ENCODE measurements around the gene RPL41.

DNA sequence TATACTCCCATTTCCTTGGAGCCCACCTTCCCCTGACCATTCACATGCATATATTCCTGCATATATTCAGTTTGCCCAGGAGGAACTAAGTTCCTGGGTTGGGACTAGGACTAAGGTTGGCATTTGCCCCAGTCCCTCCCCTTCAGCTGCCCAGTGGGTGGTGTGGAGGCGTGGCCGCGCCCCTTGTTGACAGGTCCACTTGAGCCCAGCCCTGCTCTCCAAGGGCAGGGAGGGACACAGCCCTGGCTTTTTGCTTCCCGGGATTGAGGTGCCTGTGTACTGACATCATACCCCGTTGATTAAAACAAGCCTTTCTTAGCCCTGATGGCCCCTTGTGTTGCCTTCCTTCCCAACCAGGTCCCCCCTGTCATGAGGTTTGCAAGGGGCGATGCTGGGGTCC lies 29.2 kb upstream of the RPL41 start:
- TF ChIP-seq, protein P1, sequence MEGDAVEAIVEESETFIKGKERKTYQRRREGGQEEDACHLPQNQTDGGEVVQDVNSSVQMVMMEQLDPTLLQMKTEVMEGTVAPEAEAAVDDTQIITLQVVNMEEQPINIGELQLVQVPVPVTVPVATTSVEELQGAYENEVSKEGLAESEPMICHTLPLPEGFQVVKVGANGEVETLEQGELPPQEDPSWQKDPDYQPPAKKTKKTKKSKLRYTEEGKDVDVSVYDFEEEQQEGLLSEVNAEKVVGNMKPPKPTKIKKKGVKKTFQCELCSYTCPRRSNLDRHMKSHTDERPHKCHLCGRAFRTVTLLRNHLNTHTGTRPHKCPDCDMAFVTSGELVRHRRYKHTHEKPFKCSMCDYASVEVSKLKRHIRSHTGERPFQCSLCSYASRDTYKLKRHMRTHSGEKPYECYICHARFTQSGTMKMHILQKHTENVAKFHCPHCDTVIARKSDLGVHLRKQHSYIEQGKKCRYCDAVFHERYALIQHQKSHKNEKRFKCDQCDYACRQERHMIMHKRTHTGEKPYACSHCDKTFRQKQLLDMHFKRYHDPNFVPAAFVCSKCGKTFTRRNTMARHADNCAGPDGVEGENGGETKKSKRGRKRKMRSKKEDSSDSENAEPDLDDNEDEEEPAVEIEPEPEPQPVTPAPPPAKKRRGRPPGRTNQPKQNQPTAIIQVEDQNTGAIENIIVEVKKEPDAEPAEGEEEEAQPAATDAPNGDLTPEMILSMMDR (IDR thresholded peaks at IDR 0.05), result no peak
- TF ChIP-seq ZFX (IDR thresholded peaks at IDR 0.05; ENCODE audit: borderline replicate concordance), result no peak

All from 22Rv1 (cell line).